Uterus (tissue), 4 donors: Measurements from ENCODE around the gene KATNIP. TPM values are rescaled to one million over a fixed set of nuclear protein-coding genes. Genes with fewer than 3 reads are reported as not detected.
A peak's percentile ranks its signal among the peaks of the same experiment; 100 is the strongest.

Experiments used
- DNase-seq, 2 donors: peaks; one replicate each; pipeline ENCODE4 v3.0.0-alpha.2; 2019 to 2020
- H3K27ac ChIP-seq, 2 donors: fragments of 200-600 bp; sonication (generic); 1 replicate in 1 of 2; 2 replicates in 1 of 2; pipeline ENCODE4 v1.5.1; 2016 to 2018
- H3K27me3 ChIP-seq, 2 donors: fragments of 200-600 bp; sonication (generic); one replicate each; pipeline ENCODE4 v1.5.1; 2018 to 2019; ENCODE audit warnings: control low read depth in 1 of 2
- H3K36me3 ChIP-seq, 2 donors: fragments of 200-600 bp; sonication (generic); one replicate each; pipeline ENCODE4 v1.5.1; 2019; ENCODE audit warnings: control low read depth in 1 of 2
- H3K4me1 ChIP-seq, 2 donors: fragments of 200-600 bp; sonication (generic); one replicate each; pipeline ENCODE4 v1.5.1; 2018 to 2019; ENCODE audit warnings: control low read depth in 1 of 2
- H3K4me3 ChIP-seq, 2 donors: fragments of 200-600 bp; sonication (generic); 1 replicate in 1 of 2; 2 replicates in 1 of 2; pipeline ENCODE4 v1.5.1; 2018 to 2019; ENCODE audit warnings: mild to moderate bottlenecking in 1 of 2
- H3K9me3 ChIP-seq, 2 donors: fragments of 200-600 bp; sonication (generic); one replicate each; pipeline ENCODE4 v1.5.1; 2019; ENCODE audit warnings: control low read depth in 1 of 2
- CTCF ChIP-seq, 4 experiments: fragments of 200-600 bp in 2 of 4; fragments of 450-650 bp in 2 of 4; sonication (generic) in 2 of 4; IDR thresholded peaks; one replicate each; pipeline ENCODE4 v1.5.1; 2016 to 2019; ENCODE audit warnings: antibody characterized with exemption in 4 of 4, mild to moderate bottlenecking in 2 of 4, moderate library complexity in 1 of 4
- POLR2A ChIP-seq, 2 donors: fragments of 450-650 bp; IDR thresholded peaks; one replicate each; pipeline ENCODE4 v1.6.1; 2016; ENCODE audit warnings: antibody characterized with exemption in 2 of 2, mild to moderate bottlenecking in 1 of 2, moderate library complexity in 1 of 2
- intact Hi-C: fragments of 100-400 bp; cut with DNase I; formaldehyde crosslinking; loops from one replicate; pipeline ENCODE4 v1.15.1; 2023; ENCODE audit warnings: low total_unique reads
- total RNA-seq, 4 donors: library from RNA; depleted of rRNA in 3 of 4; stranded (reverse); fragments of >200 nt in 3 of 4; gene quantifications; one replicate each; pipeline versions ENCODE4 v1.1.0 to v1.2.4, GENCODE V29; 2014 to 2023
- donor health status: DM: yes; HTN: yes; CAD: no.

KATNIP gene
- total RNA-seq, 4 donors from 2014 or later, result 12.1 to 42.6 (median 23.7) TPM

DNA sequence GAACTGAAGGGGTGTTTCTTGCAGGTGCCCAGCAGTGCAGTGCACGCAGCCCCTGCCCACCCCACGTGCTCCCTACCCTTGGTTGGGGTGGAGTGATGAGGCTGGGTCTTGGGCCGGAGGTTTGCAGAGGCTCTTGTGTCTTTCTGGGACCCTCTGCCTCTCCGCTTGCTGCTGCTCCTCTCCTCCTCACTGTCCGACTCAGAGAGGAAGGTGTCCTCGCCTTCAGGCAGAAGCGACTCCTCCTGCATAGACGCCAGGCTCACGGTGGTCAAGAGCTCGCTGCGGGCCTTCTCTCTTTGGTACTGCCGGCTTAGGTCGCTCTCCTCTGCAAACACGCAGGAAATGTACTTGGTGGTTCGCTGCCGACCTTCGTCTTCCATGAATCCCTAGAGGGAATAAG, 43.2 kb upstream of the KATNIP start:
- TF ChIP-seq CTCF (IDR thresholded peaks at IDR 0.05), result no peak
- TF ChIP-seq POLR2A (IDR thresholded peaks at IDR 0.05), result no peak
- no peaks in the 10 kb centered on the region for H3K4me1 ChIP-seq
- H3K9me3 ChIP-seq, result no peaks in the 10 kb centered on the region
- H3K36me3 ChIP-seq, result no peaks in the 10 kb centered on the region
- H3K4me3 ChIP-seq, result no peak overlapping the region
- no peak for DNase-seq
- no peak overlapping the region for H3K27ac ChIP-seq
- H3K27me3 ChIP-seq, result no peaks in the 10 kb centered on the region
- intact Hi-C loops, result no loop called here

- Histone ChIP-seq H3K4me1 (no peaks in the 10 kb centered on the region), H3K9me3 (no peaks in the 10 kb centered on the region), H3K4me3 (no peak overlapping the region), H3K27me3 (no peaks in the 10 kb centered on the region), H3K36me3 (no peaks in the 10 kb centered on the region), H3K27ac (no peak overlapping the region)
- intact Hi-C loops, result no loop called here
- DNase-seq, result no peak
- TF ChIP-seq CTCF (IDR thresholded peaks at IDR 0.05) (no peak), POLR2A (IDR thresholded peaks at IDR 0.05) (no peak)
Observed at GRCh38 chr16:27508476-27508875, 41.5 kb upstream of the KATNIP start.

- Histone ChIP-seq H3K36me3 (no peaks in the 10 kb centered on the region), H3K4me3 (no peak overlapping the region), H3K4me1 (no peaks in the 10 kb centered on the region), H3K27me3 (no peaks in the 10 kb centered on the region), H3K27ac (no peak overlapping the region), H3K9me3 (no peaks in the 10 kb centered on the region)
- TF ChIP-seq POLR2A (IDR thresholded peaks at IDR 0.05), result no peak
- no peak for TF ChIP-seq CTCF (IDR thresholded peaks at IDR 0.05)
- intact Hi-C loops, result no loop called here
- DNase-seq, result no peak
Observed at GRCh38 chr16:27511657-27512448, 38.1 kb upstream of the KATNIP start.

GRCh38 chr16:27514806-27515205, 35.1 kb upstream of the KATNIP start:
- Histone ChIP-seq H3K27me3 (no peaks in the 10 kb centered on the region), H3K4me3 (no peak overlapping the region), H3K9me3 (no peaks in the 10 kb centered on the region), H3K4me1 (no peaks in the 10 kb centered on the region), H3K36me3 (no peaks in the 10 kb centered on the region), H3K27ac (no peak overlapping the region)
- TF ChIP-seq POLR2A (IDR thresholded peaks at IDR 0.05) (no peak), CTCF (IDR thresholded peaks at IDR 0.05) (no peak)
- intact Hi-C loops, result loop anchor here (5.0 kb wide), 1 partner anchor 52 kb away; no protein-coding TSS in a partner anchor
- DNase-seq, result no peak

DNA sequence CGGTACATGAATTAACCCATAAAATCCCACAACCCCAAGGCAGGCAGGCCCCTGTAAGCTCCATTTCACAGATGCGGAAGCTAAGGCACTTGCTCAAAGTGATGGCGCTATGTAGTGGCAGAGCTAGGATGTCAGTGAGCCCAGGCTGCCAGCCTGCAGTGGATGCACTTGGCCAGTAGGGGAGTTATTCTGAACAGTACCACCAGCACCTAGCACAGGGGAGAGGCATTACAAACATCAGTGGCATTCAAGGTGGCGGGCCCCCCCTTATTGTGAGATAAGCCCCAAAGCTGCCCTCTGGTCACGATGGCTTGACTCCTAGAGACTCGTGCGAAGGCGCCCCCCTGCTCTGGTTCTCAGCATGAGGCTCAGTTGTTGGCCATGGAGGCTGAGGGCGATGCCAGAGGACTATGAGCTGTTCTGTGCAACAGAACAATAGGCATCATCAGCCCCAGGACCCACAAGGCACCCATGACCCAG, 34.0 kb upstream of the KATNIP start:
- no peaks in the 10 kb centered on the region for H3K36me3 ChIP-seq
- intact Hi-C loops, result loop anchor here (5.0 kb wide), 1 partner anchor 51 kb away; no protein-coding TSS in a partner anchor

More for the DNA sequence above, 34.0 kb upstream of the KATNIP start:
- Histone ChIP-seq H3K9me3 (no peaks in the 10 kb centered on the region), H3K4me1 (no peaks in the 10 kb centered on the region), H3K27me3 (no peaks in the 10 kb centered on the region), H3K4me3 (no peak overlapping the region), H3K27ac (no peak overlapping the region)
- TF ChIP-seq CTCF (IDR thresholded peaks at IDR 0.05) (peak in 1 of 4 experiments; percentile 15), POLR2A (IDR thresholded peaks at IDR 0.05) (no peak)
- no peak for DNase-seq
